ENCODE data around the gene SDR42E1.

The SDR42E1 gene, protein sequence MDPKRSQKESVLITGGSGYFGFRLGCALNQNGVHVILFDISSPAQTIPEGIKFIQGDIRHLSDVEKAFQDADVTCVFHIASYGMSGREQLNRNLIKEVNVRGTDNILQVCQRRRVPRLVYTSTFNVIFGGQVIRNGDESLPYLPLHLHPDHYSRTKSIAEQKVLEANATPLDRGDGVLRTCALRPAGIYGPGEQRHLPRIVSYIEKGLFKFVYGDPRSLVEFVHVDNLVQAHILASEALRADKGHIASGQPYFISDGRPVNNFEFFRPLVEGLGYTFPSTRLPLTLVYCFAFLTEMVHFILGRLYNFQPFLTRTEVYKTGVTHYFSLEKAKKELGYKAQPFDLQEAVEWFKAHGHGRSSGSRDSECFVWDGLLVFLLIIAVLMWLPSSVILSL

GRCh38 chr16:82011199-82011641 is at the start of gene SDR42E1:
Gene SDR42E1, minus strand, starts transcription at chr16:82011470. Its CDS starts 10,612 bp downstream, at chr16:82000858.
- DNase-seq: no peak

GRCh38 chr16:82059983-82060421 is 48.7 kb upstream of the SDR42E1 start:
- no peak for DNase-seq

DNA sequence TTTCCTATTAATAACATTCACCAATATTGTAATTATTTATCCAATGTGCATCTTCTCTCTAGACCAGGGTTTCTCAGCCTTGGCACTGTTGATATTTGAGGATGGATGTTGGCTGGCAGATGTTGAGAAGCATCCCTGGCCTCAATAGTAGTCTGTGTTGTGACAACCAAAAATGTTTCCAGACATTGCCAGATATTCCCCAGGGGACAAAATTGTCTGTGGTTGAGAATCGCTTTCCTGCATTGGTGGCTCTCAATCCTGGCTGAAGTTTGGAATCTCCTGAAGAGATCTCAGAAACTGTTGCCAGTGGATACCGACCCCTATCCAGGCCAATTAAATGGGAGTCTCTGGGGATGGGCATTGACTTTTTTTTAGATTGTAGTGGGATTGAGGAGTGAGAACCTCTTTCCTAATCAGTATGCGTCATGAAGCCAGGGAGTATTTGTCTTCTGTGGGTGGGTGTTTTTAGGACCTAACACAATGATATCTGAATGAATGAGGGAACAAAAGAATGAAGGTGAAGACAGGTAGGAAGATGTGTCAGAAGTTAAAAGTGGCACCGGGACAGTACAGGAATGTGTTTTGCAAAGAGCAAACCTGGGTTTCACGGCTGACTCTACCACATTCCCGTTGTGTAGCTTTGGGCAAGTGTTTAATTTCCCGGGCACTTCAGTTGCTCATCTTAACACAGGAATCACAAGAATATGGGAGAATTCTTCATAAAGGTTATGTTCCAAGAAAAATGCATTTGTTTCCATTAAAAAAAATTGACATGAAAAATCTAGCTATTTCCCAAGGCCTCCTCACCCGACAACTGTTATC is 48.1 kb upstream of the SDR42E1 start:
- no peak for DNase-seq

DNA sequence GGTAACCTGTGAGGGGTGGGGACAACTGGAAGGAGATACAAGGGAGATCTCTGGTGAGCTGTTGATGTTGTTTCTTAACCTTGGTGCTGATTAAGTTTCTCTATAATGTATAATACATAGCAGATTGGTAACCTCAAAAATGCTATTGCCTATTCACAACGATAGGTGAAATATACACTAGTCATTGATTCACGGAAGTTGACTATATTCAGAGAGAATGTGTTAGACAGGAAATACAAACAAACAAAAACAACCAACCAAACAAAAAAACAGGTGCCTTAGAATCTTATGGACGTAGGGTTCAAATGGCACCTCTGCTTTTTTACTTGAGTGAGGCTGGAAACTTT is 45.3 kb upstream of the SDR42E1 start:
- DNase-seq: no peak

GRCh38 chr16:82055728-82056549 is 44.7 kb upstream of the SDR42E1 start:
- no peak for DNase-seq

- DNase-seq: no peak
Measured at GRCh38 chr16:82055117-82055516, 43.8 kb upstream of the SDR42E1 start.

DNA sequence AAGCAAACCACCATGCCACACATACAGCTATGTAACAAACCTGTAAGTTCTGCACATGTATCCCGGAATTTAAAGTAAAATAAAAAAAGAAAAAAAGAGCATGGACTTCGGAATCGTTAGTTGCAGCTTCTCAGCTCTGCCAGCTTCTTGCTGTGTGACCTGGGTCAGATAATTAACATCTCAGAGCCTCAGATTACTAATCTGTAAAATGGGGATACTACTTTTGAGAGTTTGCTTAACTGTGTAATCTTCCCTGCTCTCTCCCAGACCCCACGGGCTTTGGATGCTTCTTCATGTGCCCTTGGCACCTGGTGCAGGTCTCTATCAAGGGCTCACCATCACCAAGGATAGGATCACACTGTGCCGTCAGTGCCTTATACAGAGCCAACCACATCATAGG is 40.4 kb upstream of the SDR42E1 start:
- no peak for DNase-seq

- no peak for DNase-seq
Measured at GRCh38 chr16:82050909-82051357, 39.7 kb upstream of the SDR42E1 start.

DNA sequence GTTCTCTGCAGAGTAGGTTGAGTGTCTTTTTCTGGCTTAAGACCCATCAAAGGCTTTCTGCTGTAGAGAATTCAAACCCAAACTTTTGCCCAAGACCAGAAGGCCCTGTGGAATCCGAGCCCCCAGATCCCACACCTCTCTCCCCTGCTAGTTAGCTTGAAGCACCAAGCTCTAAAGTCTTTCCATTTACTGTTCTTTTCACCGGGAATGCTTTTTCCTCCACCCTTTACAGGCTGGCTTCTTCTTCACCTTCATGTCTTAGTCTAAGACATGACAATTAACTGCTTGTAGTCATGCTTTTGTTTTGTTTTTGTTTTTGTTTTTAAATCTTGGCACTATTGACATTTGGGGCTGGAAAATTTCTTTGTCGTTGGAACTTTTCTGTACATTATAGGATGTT is 39.2 kb upstream of the SDR42E1 start:
- DNase-seq: no peak

GRCh38 chr16:82049484-82049883 is 38.2 kb upstream of the SDR42E1 start:
- DNase-seq: no peak

- DNase-seq: no peak
Measured at GRCh38 chr16:82047787-82048186, 36.5 kb upstream of the SDR42E1 start.

- DNase-seq: no peak
Measured at GRCh38 chr16:82047374-82047773, 36.1 kb upstream of the SDR42E1 start.

GRCh38 chr16:82046941-82047340 is 35.7 kb upstream of the SDR42E1 start:
- DNase-seq: no peak

GRCh38 chr16:82046541-82046940 is 35.3 kb upstream of the SDR42E1 start:
- no peak for DNase-seq

GRCh38 chr16:82045465-82045864 is 34.2 kb upstream of the SDR42E1 start:
- no peak for DNase-seq

DNA sequence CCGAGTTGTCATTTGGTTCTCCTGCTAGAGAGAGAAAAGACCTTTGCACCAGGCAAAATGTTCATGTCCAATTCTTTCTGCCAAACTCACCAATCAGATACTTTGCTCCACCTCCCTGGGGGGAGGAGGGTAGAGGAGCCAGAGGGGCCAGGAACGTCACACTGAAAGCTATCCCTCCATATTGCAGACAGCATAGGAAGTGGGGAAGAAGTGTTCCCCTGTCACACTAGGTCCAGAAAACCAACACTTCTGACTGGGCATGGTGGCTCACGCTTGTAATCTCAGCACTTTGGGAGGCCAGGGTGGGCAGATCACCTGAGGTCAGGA is 33.3 kb upstream of the SDR42E1 start:
- DNase-seq: no peak

DNA sequence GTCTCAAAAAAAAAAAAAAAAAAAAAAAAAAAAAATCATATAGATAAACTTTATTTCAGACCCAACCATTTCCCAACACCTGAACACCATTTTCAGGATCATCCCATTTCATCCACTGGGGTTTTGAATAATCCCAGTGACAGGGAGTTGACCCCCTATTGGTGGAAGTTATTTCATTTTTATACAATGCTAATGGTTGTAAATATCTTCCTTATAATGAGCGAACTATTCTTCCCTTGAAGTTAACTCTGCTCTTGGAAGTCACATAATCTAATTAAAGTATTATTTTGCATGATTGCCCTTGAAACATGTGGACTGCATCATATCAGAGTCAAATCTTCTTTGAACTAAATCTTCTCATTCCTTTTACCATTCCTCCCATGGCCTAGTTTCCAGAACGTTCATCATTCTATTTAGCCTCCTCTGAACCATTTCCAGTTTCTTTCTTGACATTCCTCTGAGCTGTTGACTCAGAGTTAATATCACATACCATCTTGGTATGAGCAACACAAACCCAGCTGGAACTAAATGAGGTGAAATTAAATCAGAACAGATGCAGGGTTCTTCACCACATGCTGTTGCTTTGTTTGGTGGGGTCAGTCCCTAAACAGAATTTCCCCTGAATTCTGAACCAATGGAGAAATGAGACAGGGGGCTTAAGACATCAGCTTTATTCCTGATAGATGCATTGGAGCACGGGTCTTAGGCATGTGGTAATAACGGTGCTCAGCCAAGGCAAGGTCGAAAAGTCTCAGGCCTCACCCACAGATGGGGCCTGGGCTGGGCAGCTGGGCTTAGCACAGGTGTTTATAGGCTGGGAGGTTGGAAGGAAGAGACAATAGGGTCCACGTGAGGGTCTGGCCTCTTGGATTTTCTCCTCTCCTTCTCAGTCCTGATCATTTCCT is 32.7 kb upstream of the SDR42E1 start:
- DNase-seq: no peak

GRCh38 chr16:82042846-82043245 is 31.6 kb upstream of the SDR42E1 start:
- no peak for DNase-seq

- no peak for DNase-seq
Measured at GRCh38 chr16:82042144-82042543, 30.9 kb upstream of the SDR42E1 start.

DNA sequence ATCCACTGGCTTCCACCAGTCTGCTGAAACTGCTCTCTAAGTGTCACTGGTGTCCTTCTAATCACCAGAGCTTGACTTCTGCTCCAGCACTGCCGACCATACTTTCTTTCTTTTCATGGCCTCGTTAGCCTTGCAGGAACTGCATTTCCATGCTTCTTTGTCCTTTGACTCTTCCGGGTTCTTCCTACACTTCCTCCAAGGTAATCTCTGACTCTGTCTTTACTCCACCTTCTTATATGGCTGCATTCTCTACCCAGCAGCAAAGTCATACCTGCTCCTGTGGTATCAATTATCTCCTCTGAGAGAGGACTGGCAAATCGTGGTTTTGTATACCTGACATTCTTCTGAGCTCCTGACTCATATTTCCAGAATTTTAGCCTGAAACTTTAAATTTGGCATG is 30.3 kb upstream of the SDR42E1 start:
- DNase-seq: no peak

- no peak for DNase-seq
Measured at GRCh38 chr16:82040296-82040695, 29.0 kb upstream of the SDR42E1 start.

- no peak for DNase-seq
Measured at GRCh38 chr16:82037666-82038065, 26.4 kb upstream of the SDR42E1 start.

All from KG1 (cell line).